ENCODE results near the gene MPZL2. TPM values are rescaled to one million over a fixed set of nuclear protein-coding genes. Genes with fewer than 3 reads are reported as not detected.

Gene MPZL2
- total and polyA plus RNA-seq, 2 of the 13 experiments (the other 11 are each of a cell fraction or from before 2014, with no cell fraction given) = 27.9 to 53.7 TPM

- peaks cover 49% of the 10 kb centered on the region for H3K4me1 ChIP-seq (ENCODE audit: insufficient read depth, low read length)
- H3K27me3 ChIP-seq (ENCODE audit: control insufficient read depth in 1 of 2, insufficient read depth in 2 of 2, low read length in 2 of 2) = no peaks in the 10 kb centered on the region; a peak in 1 of 5 replicates
- intact Hi-C loops (cut with micrococcal nuclease; ENCODE audit: unreplicated experiment) (loop anchor here (2.0 kb wide), 1 partner anchor 50 kb away; no protein-coding TSS in a partner anchor), in situ Hi-C loops (cut with HindIII; ENCODE audit: extremely low pct_ligation_motif_present, low pct_unique_long_range_greater_than_20kb) (no loop called here)
- no peak overlapping the region for H2AFZ ChIP-seq (ENCODE audit: low read length)
- ChIA-PET CTCF (ENCODE audit: low intra/inter-chr PET ratio, low total read pairs) (no interaction called here), POLR2A (interaction anchor here (1.0 to 1.5 kb wide), 2 partner anchors 35 to 48 kb away, joined by 5 read pairs; no protein-coding TSS in a partner anchor)
- peak overlapping the region; percentile 41 for H3K4me2 ChIP-seq (ENCODE audit: low read depth, low read length)
- DNase-seq (ENCODE audit: low spot score) (peak; percentile 60), ATAC-seq (peak; percentile 73), FAIRE-seq (no peak)
- H3K27ac ChIP-seq (ENCODE audit: extremely low read length, insufficient read depth, low read length) = no peak overlapping the region
- H3K79me2 ChIP-seq (ENCODE audit: insufficient read depth, low read length) = peaks cover 5% of the 10 kb centered on the region
- 0 out of 2 replicates have a peak overlapping the region, but pooled peaks have one; percentile 27 for H3K9ac ChIP-seq (ENCODE audit: insufficient read depth, low read depth, low read length)
- BruUV-seq (replicated peaks) = no TSS peak
- no peaks in the 10 kb centered on the region for H3K36me3 ChIP-seq (replicated peaks in 1 of 2; ENCODE audit: control insufficient read depth in 1 of 2, insufficient read depth in 2 of 2, low read length in 2 of 2)
- H3K4me3 ChIP-seq (replicated peaks in 1 of 3; ENCODE audit: insufficient read depth in 1 of 3, low read depth in 2 of 3, low read length in 3 of 3) = no peak overlapping the region
- H4K20me1 ChIP-seq (ENCODE audit: insufficient read depth, low read length) = no peaks in the 10 kb centered on the region
- WGBS (ENCODE audit: low lambda C conversion rate) = 20% methylated on average over 1 of the region's 1 CpG
- H3K9me3 ChIP-seq (ENCODE audit: low read length) = no peaks in the 10 kb centered on the region
- TF ChIP-seq ZNF17 (CRISPR knock-in tag; IDR thresholded peaks at IDR 0.05) (no peak), BRCA1 (CRISPR knock-in tag; IDR thresholded peaks at IDR 0.05) (no peak), MXI1 (IDR thresholded peaks at IDR 0.05; ENCODE audit: borderline replicate concordance, low read depth, low read length) (no peak), HMG20A (CRISPR knock-in tag; IDR thresholded peaks at IDR 0.05; ENCODE audit: borderline replicate concordance) (no peak), SNRNP70 (IDR thresholded peaks at IDR 0.05; ENCODE audit: low read depth, low read length) (no peak), ZBTB21 (CRISPR knock-in tag; IDR thresholded peaks at IDR 0.05) (no peak), SOX13 (IDR thresholded peaks at IDR 0.05) (no peak), SOX13 (CRISPR knock-in tag; conservative IDR thresholded peaks at IDR 0.05 in 1 of 2, IDR thresholded peaks at IDR 0.05 in 1 of 2) (peak in 1 of 2 experiments; percentile 16; a peak in 1 of 4 replicates), TAF15 (IDR thresholded peaks at IDR 0.05; ENCODE audit: low read depth, low read length, poor library complexity, severe bottlenecking) (no peak), ATF1 (CRISPR knock-in tag; IDR thresholded peaks at IDR 0.05) (no peak), ZNF766 (CRISPR knock-in tag; IDR thresholded peaks at IDR 0.05; ENCODE audit: borderline replicate concordance) (no peak), ZNF75D (CRISPR knock-in tag; IDR thresholded peaks at IDR 0.05; ENCODE audit: borderline replicate concordance) (no peak), ZSCAN5A (CRISPR knock-in tag; IDR thresholded peaks at IDR 0.05; ENCODE audit: borderline replicate concordance) (no peak), PHB2 (IDR thresholded peaks at IDR 0.05; ENCODE audit: partially characterized antibody) (no peak), ZNF629 (CRISPR knock-in tag; conservative IDR thresholded peaks at IDR 0.05) (no peak), TFDP2 (CRISPR knock-in tag; IDR thresholded peaks at IDR 0.05) (no peak), MYC (CRISPR knock-in tag; IDR thresholded peaks at IDR 0.05; ENCODE audit: borderline replicate concordance) (no peak), PRMT3 (CRISPR knock-in tag; IDR thresholded peaks at IDR 0.05; ENCODE audit: borderline replicate concordance, low read depth) (no peak), ZNF362 (CRISPR knock-in tag; IDR thresholded peaks at IDR 0.05; ENCODE audit: borderline replicate concordance) (no peak), ZNF44 (CRISPR knock-in tag; IDR thresholded peaks at IDR 0.05) (no peak), SP5 (CRISPR knock-in tag; IDR thresholded peaks at IDR 0.05; ENCODE audit: borderline replicate concordance, low read depth) (0 out of 2 replicates have a peak, but pooled peaks have one; percentile 31)
Observed at GRCh38 chr11:118247041-118247440, 17.1 kb downstream of the MPZL2 start.
